OCI-LY7 (cell line): ENCODE results near the gene ELN.

Source experiments
- CTCF ChIP-seq: fragments of 200-600 bp; sonication (generic); conservative IDR thresholded peaks from 2 replicates; pipeline ENCODE4 v1.5.1; 2014; ENCODE audit warnings: mild to moderate bottlenecking, antibody characterized with exemption, low read length, moderate library complexity, mixed read lengths
- EZH2phosphoT487 ChIP-seq: fragments of 200-600 bp; sonication (generic); IDR thresholded peaks from 2 replicates; pipeline ENCODE4 v1.6.1; 2018; ENCODE audit warnings: low read depth, borderline replicate concordance, mild to moderate bottlenecking, mixed run types, antibody characterized with exemption, low read length, moderate library complexity, mixed read lengths

- TF ChIP-seq CTCF (no peak), EZH2phosphoT487 (no peak)
Observed at GRCh38 chr7:74068378-74069085, 40.6 kb downstream of the ELN start.
